GM21576 (cell line): Measurements from ENCODE around the gene SDK1.

ENCODE experiments used
- ATAC-seq: cut with Tn5 transposase; IDR thresholded peaks from one replicate; pipeline ENCODE4 v1.9.1; 2021; ENCODE audit warnings: mild to moderate bottlenecking, moderate library complexity; ENCODE audit not compliant: unreplicated experiment

SDK1 gene

GRCh38 chr7:4138866-4139265, 837.8 kb downstream of the SDK1 start:
- no peak for ATAC-seq

- ATAC-seq, result no peak
Measured at GRCh38 chr7:4139656-4140625, 838.9 kb downstream of the SDK1 start.

GRCh38 chr7:4140933-4141332, 839.9 kb downstream of the SDK1 start:
- ATAC-seq, result no peak

GRCh38 chr7:4143006-4143405, 842.0 kb downstream of the SDK1 start:
- ATAC-seq, result no peak

- no peak for ATAC-seq
Measured at GRCh38 chr7:4143511-4144171, 842.6 kb downstream of the SDK1 start.

- ATAC-seq, result no peak
Measured at GRCh38 chr7:4144172-4144701, 843.2 kb downstream of the SDK1 start.

GRCh38 chr7:4144811-4145510, 843.9 kb downstream of the SDK1 start:
- no peak for ATAC-seq

- no peak for ATAC-seq
Measured at GRCh38 chr7:4145576-4145975, 844.5 kb downstream of the SDK1 start.

GRCh38 chr7:4147926-4148620, 847.0 kb downstream of the SDK1 start:
- no peak for ATAC-seq

GRCh38 chr7:4149236-4149635, 848.2 kb downstream of the SDK1 start:
- no peak for ATAC-seq

GRCh38 chr7:4149645-4150044, 848.6 kb downstream of the SDK1 start:
- ATAC-seq, result no peak

- ATAC-seq, result no peak
Measured at GRCh38 chr7:4150731-4151130, 849.7 kb downstream of the SDK1 start.

- ATAC-seq, result no peak
Measured at GRCh38 chr7:4151524-4151923, 850.5 kb downstream of the SDK1 start.

- no peak for ATAC-seq
Measured at GRCh38 chr7:4151926-4152549, 851.0 kb downstream of the SDK1 start.

GRCh38 chr7:4154882-4155535, 854.0 kb downstream of the SDK1 start:
- no peak for ATAC-seq

- no peak for ATAC-seq
Measured at GRCh38 chr7:4156190-4156589, 855.1 kb downstream of the SDK1 start.

GRCh38 chr7:4157651-4158050, 856.6 kb downstream of the SDK1 start:
- no peak for ATAC-seq

- ATAC-seq, result no peak
Measured at GRCh38 chr7:4158441-4159153, 857.5 kb downstream of the SDK1 start.

- ATAC-seq, result no peak
Measured at GRCh38 chr7:4159154-4159501, 858.1 kb downstream of the SDK1 start.
